ENCODE results near the gene PPP3R1.

PPP3R1 gene

DNA sequence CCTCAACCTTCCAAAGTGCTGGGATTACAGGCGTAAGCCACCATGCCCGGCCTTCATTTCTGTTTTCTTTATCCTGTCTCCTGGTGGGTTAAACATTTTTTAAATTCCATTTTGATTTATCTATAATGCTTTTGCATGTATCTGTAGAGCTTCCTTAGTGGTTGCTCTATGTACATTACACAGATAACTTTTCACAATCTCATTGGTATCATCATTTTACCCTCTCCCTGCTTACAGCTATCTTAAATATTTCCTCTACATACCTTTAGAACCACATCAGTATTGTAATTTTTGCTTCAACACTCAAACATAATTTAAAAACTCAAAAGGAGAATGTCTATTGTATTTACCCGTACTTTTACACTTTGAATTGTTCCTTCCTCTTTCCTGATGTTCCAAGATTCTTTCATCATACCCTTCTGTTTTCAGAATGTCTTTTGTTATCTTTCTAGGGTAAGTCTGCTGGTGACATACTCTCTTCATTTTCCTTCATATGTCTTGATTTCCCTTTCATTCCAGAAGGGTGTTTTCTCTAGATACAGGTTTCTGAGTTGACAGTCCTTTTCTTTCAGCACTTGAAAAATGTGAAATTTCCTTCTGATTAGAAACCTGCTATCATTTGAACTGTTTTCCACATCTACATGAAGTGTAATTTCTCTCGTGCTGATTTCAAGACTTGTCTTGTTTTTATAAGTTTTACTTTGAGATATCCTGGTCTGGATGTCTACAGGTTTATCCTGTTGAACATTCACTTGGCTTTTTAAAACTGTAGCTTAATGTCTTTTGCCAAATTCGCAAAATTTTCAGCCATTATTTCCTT lies 21.9 kb downstream of the PPP3R1 start:
- DNase-seq = no peak

GRCh38 chr2:68226794-68227193 lies 25.5 kb downstream of the PPP3R1 start:
- no peak for DNase-seq

GRCh38 chr2:68225119-68225632 lies 27.2 kb downstream of the PPP3R1 start:
- peak in 1 of 2 experiments; percentile 17 for DNase-seq

GRCh38 chr2:68223419-68223818 lies 28.9 kb downstream of the PPP3R1 start:
- DNase-seq = no peak

- no peak for DNase-seq
These were observed 30.0 kb downstream of the PPP3R1 start for GRCh38 chr2:68222287-68222686.

- DNase-seq = no peak
These were observed 33.9 kb downstream of the PPP3R1 start for GRCh38 chr2:68218343-68218901.

- DNase-seq = no peak
These were observed 34.6 kb downstream of the PPP3R1 start for GRCh38 chr2:68217729-68218128.

DNA sequence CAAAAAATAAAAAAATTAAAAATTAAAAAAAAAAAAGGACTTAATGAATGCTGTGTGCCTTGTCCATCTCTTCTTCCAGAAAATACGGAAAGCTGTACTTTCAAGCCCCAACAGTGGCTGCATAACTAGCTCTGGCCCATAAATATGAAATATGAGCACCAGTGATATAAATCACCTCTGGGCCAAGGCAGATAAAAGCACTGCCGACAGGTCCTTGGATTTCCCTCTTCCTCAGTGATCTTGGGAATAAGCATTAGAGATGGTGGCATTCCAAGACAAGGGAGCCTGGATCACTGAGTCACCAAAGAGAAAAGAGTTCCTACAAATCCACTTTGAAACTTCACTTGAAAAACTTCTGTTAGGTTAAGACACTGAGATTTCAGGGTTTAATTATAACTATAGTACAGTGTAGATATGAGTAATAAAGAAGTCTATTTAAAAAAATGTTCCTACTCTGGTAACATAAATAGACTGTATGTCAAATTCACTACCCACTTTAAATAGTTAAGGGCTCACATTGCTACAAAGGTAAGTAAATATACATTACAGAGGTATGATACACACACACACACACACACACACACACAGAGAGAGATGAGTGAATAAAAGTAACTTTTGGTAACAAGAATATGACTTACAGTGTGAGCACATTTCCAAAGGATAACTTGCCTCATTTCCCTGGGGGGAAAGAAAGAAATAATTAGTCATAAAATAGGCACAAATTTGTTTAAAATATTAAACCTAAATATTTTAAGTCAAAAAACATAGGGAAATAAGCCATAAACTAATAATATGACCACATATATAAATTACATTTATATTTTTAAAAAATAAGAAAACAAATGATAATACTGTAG lies 35.6 kb downstream of the PPP3R1 start:
- DNase-seq = peak; percentile 18 to 19

DNA sequence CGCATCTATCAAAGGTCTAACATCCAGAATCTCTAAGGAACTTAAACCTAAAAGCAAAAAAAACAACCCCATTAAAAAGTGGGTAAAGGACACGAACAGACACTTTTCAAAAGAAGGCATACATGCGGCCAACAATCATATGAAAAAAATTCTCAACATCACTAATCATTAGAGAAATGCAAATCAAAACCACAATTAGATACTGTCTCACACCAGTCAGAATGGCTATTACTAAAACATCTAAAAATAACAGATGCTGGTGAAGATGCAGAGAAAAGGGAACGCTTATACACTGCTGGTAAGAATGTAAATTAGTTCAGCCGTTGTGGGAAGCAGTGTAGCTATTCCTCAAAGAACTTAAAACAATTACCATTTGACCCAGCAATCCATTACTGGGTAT lies 38.0 kb downstream of the PPP3R1 start:
- no peak for DNase-seq

GRCh38 chr2:68206793-68207192 lies 45.5 kb downstream of the PPP3R1 start:
- no peak for DNase-seq

DNA sequence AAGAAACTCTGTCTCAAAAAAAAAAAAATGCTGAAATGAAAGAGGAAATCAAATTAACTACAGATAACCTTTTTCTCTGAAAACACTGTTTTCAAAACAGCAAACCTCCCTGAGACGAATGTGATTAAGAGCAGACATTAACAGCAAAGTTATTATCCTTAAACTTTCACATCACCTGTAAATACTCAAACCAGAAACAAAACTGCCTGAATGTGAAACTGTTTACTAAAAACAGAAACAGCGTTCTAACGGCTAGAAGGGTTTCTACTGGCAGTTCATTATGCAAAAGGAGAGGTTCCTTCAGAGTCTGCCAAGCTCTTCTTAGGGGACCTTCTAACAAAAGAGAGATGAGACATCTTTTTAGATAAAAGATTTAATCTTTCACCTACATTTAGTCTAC lies 48.7 kb downstream of the PPP3R1 start:
- no peak for DNase-seq

DNA sequence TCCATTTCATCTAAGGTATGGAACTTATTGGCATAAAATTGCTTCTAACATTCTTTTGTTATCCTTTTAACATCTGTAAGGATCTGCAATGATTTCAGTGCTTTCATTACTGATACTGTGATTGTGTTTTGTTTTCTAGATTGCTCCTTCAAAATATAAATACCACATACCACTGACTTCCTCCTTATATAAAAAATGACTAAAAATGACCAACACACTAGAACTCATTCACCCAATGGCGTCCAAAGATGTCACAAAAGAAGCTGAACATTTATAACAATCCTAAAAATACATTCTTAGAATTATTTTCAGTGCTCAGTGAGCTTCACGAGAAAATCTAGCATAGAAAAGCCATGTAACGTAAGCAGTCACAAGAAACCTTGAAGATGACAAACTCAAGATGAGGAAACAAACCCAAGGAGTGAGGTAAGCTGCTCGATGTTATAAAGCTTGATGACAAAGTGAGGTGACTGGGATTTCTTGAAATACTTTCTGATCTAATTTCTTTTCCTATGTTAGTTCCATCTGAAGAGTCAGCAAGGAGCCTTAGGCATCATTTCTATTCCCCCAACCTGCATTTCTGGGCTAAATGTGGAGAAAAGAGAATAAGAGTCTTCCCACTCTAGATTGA lies 52.1 kb downstream of the PPP3R1 start:
- DNase-seq = no peak

- peak; percentile 79 to 86 for DNase-seq
These were observed 56.1 kb downstream of the PPP3R1 start for GRCh38 chr2:68196120-68196716.

- DNase-seq = no peak
These were observed 57.2 kb downstream of the PPP3R1 start for GRCh38 chr2:68195096-68195495.

- DNase-seq = no peak
These were observed 58.5 kb downstream of the PPP3R1 start for GRCh38 chr2:68193787-68194372.

DNA sequence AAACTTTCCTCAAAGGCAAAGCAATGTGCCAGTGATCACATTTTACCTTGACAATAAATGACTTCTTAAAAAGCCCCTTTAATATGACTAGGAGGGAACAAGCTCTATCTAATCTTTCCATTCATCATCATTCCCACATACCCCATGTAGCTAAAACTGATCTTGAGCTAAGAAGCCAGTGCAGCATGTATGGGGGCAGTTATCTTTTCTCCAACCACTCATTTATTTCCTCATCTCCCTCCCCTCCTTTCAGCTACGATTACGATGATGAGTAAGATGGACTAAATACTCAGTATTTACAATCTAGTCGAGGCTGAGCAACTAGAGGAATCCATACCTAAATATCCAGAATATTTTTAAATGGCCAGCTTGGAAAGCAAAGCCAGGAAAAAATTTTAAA lies 59.2 kb downstream of the PPP3R1 start:
- DNase-seq = no peak

- no peak for DNase-seq
These were observed 61.2 kb downstream of the PPP3R1 start for GRCh38 chr2:68190991-68191731.

DNA sequence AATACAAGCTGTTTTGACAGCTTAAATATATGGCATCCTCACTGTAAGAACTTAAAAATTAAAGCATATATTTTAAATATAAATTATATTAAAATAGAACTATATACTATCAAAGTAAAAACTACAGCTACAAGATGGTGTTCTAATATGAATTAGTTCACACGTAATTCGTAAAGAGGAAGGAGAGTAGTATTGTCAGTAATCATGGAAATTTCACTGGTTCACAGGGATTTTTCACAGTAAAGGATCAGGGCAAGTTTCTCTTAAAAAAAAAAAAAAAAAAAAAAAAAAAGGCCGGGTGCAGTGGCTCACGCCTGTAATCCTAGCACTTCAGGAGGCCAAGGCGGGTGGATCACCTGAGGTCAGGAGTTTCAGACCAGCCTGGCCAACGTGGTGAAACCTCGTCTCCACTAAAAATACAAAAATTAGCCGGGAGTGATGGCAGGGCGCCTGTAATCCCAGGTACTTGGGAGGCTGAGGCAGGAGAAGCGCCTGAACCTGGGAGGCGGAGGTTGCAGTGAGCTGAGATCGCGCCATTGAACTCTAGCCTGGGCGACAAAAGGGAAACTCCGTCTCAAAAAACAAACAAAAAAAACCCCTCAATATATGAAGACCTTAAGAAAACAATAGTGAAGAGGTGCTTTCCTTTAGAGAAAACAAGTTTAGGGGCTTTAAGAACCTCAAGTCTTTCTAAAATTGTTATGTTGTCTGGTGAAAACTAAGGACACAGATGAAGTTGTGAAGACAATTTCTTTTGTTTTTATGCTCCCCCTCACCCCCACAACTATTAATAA lies 62.1 kb downstream of the PPP3R1 start:
- no peak for DNase-seq

DNA sequence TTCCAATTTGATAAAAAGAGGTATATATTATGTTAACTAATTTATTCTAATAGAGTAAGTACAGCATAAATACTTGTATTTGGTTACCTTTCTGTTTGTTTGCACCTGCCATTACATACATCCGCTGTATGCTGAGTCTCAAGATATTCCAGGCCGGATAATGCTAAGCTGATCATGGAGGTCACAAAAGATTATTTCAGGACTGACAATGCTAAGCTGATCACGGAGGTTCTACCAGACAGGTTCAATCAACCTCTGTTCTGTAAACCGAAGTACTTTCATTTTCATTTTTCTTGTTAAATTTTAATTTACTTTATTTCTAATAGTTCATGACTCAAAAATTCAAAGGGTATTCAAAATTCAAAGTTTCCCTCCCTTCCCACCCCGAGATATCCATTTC lies 63.5 kb downstream of the PPP3R1 start:
- DNase-seq = no peak

DNA sequence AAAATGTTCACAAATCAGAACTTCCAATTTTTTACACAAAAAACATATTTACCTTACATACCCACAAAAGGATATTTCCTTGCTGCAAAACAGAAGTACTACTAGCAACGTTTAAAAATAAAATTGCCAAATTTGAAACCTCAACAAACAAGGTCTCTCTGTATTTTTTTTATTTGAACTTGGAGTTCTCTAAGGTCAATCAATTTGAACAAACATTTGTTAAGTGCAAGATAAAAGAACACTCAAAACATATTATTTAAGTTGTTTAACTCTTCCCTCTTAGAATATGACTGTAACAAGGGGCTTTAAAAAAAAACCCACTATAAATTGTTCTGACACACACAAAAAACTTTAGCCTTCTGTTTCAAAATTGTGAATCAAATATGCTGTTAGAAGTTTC lies 65.0 kb downstream of the PPP3R1 start:
- no peak for DNase-seq
